ENCODE results near the gene CRACR2A.

DNA sequence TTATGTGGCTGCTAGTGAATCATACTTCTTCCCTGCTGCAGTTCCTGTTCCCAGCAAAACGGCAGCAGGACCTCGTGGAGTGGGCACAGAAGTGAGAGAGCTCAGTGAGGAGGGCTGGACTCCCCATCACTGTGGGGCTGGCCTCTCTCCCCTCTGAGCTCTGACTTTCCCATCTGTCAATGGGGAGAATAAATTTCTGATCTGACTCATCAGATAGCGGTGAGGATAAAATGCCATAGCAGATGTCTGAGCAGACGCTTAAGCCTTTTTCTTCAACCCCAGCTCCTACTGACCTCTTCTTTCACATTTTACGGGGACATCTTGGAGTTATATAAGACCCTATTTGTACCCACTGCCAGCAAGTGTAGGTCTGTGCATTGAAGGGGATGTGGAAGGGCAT is 116.6 kb downstream of the CRACR2A start:
- TF ChIP-seq USF1 (IDR thresholded peaks at IDR 0.05) (no peak), YY1 (IDR thresholded peaks at IDR 0.05; ENCODE audit: low read depth) (no peak), RAD21 (IDR thresholded peaks at IDR 0.05; ENCODE audit: low read depth) (no peak), CREB1 (IDR thresholded peaks at IDR 0.05; ENCODE audit: low read depth) (no peak), TEAD4 (IDR thresholded peaks at IDR 0.05) (no peak), TAF1 (IDR thresholded peaks at IDR 0.05; ENCODE audit: low read depth) (no peak), EP300 (IDR thresholded peaks at IDR 0.05; ENCODE audit: borderline replicate concordance) (no peak), ZBTB7A (IDR thresholded peaks at IDR 0.05; ENCODE audit: low read depth) (no peak), EGR1 (IDR thresholded peaks at IDR 0.05) (no peak), FOXM1 (IDR thresholded peaks at IDR 0.05; ENCODE audit: borderline replicate concordance, low read depth) (no peak), NFIC (IDR thresholded peaks at IDR 0.05) (no peak)
- TF ChIP-seq, protein P1, sequence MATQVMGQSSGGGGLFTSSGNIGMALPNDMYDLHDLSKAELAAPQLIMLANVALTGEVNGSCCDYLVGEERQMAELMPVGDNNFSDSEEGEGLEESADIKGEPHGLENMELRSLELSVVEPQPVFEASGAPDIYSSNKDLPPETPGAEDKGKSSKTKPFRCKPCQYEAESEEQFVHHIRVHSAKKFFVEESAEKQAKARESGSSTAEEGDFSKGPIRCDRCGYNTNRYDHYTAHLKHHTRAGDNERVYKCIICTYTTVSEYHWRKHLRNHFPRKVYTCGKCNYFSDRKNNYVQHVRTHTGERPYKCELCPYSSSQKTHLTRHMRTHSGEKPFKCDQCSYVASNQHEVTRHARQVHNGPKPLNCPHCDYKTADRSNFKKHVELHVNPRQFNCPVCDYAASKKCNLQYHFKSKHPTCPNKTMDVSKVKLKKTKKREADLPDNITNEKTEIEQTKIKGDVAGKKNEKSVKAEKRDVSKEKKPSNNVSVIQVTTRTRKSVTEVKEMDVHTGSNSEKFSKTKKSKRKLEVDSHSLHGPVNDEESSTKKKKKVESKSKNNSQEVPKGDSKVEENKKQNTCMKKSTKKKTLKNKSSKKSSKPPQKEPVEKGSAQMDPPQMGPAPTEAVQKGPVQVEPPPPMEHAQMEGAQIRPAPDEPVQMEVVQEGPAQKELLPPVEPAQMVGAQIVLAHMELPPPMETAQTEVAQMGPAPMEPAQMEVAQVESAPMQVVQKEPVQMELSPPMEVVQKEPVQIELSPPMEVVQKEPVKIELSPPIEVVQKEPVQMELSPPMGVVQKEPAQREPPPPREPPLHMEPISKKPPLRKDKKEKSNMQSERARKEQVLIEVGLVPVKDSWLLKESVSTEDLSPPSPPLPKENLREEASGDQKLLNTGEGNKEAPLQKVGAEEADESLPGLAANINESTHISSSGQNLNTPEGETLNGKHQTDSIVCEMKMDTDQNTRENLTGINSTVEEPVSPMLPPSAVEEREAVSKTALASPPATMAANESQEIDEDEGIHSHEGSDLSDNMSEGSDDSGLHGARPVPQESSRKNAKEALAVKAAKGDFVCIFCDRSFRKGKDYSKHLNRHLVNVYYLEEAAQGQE (IDR thresholded peaks at IDR 0.05; ENCODE audit: low read depth) = no peak

Measured in Ishikawa (cell line).